Heart left ventricle (tissue), 16 donors: ENCODE data around the gene ZBTB22. TPM values are rescaled to one million over a fixed set of nuclear protein-coding genes. Genes with fewer than 3 reads are reported as not detected.
A peak's percentile ranks its signal among the peaks of the same experiment; 100 is the strongest.
"Not testable (repeated sequence)": the region's sequence is repeated elsewhere in the genome, so short reads cannot be mapped to it uniquely, and the experiment has no call there.

Experiments
- ATAC-seq, 4 donors: fragments of 200-7000 bp; cut with Tn5 transposase; one replicate each; pipeline ENCODE4 v1.9.1; 2020 to 2022; ENCODE audit warnings: moderate library complexity in 4 of 4, mild to moderate bottlenecking in 3 of 4, moderate number of reproducible peaks in 1 of 4
- DNase-seq, 5 donors: peaks; one replicate each; pipeline ENCODE4 v3.0.0-alpha.2; 2020
- H3K27ac ChIP-seq, 12 donors: fragments of 200-600 bp; sonication (generic) in 4 of 12; one replicate each; pipeline versions ENCODE4 v1.5.0 to v1.8.0; 2016 to 2022; ENCODE audit warnings: mild to moderate bottlenecking in 2 of 12
- H3K27me3 ChIP-seq, 9 donors: fragments of 200-600 bp; sonication (generic) in 2 of 9; one replicate each; pipeline versions ENCODE4 v1.5.1 to v1.8.0; 2016 to 2022; ENCODE audit warnings: mild to moderate bottlenecking in 3 of 9
- H3K36me3 ChIP-seq, 9 donors: fragments of 200-600 bp; sonication (generic) in 2 of 9; one replicate each; pipeline versions ENCODE4 v1.5.0 to v1.8.0; 2018 to 2022; ENCODE audit warnings: mild to moderate bottlenecking in 2 of 9
- H3K4me1 ChIP-seq, 12 donors: fragments of 200-600 bp; sonication (generic) in 4 of 12; one replicate each; pipeline versions ENCODE4 v1.5.0 to v1.8.0; 2016 to 2022; ENCODE audit warnings: mild to moderate bottlenecking in 3 of 12
- H3K4me3 ChIP-seq, 12 donors: fragments of 200-600 bp; sonication (generic) in 4 of 12; one replicate each; pipeline versions ENCODE4 v1.5.0 to v1.8.0; 2017 to 2022; ENCODE audit warnings: mild to moderate bottlenecking in 9 of 12, moderate library complexity in 4 of 12
- H3K9me3 ChIP-seq, 12 donors: fragments of 200-600 bp; sonication (generic) in 4 of 12; one replicate each; pipeline versions ENCODE4 v1.5.0 to v1.8.0; 2016 to 2022; ENCODE audit warnings: mild to moderate bottlenecking in 1 of 12
- CTCF ChIP-seq, 12 donors: fragments of 200-600 bp; sonication (generic) in 4 of 12; IDR thresholded peaks; one replicate each; pipeline versions ENCODE4 v1.5.0 to v1.8.0; 2018 to 2022; ENCODE audit warnings: antibody characterized with exemption in 12 of 12, mild to moderate bottlenecking in 5 of 12
- POLR2A ChIP-seq, 2 donors: fragments of 450-650 bp; IDR thresholded peaks; one replicate each; pipeline ENCODE4 v1.6.1; 2017; ENCODE audit warnings: antibody characterized with exemption in 2 of 2, mild to moderate bottlenecking in 2 of 2, moderate library complexity in 2 of 2
- WGBS, 4 donors: extraction: QIAGEN DNeasy Blood & Tissue Kit in 2 of 4; methylation state at CpG; one replicate each; pipeline versions ENCODE4 v1.1.5 to v1.1.7; 2013 to 2018; 5-methylcytosine and 5-hydroxymethylcytosine counted together
- intact Hi-C, 10 donors: fragments of 100-400 bp; cut with DNase I; formaldehyde crosslinking; loops; one replicate each; pipeline versions ENCODE4 v1.11.1 to v1.14.2; 2022
- polyA plus RNA-seq, 2 donors: library from polyadenylated mRNA; stranded (reverse); fragments of 200-250 nt; gene quantifications; one replicate each; pipeline ENCODE4 v1.2.3, GENCODE V29; 2013
- total RNA-seq, 9 donors: library from RNA; depleted of rRNA in 2 of 9; stranded (reverse); fragments of >200 nt in 2 of 9; fragmentation: NEBNext Ultra II Directional in 3 of 9; extraction: Animal tissue kit (Norgen Biotek cat#: 25700) in 3 of 9; gene quantifications; one replicate each; pipeline versions ENCODE4 v1.1.0 to v1.2.4, GENCODE V29; 2016 to 2023
- donor health status: ischemic (EF 13 %, LVEDD 7.1; RV severe dilation, severe dysfunction).
- donor health status: healthy with polysubstance abuse.
- donor health status: DM: no; HTN: yes; CAD: no.
- donor health status: DM: no; HTN: no; CAD: no.
- donor health status: ischemic (EF 25% LVEDD 6.9; RV normal size, moderate dysfunction).
- donor health status: ischemic (EF 25% LVEDD 5.7; RV mildly dilated, moderate dysfunction).
- donor health status: healthy.
- donor health status: DM: yes; HTN: yes; CAD: no.
- donor health status: ischemic (EF 35%, LVEDD 5.7; RV mildly dilated, moderate dysfunction).
- donor health status: nonischemic (EF 11% LVEDD 7.7; RV severe dilation, severe dysfunction).
- donor health status: DM: yes; HTN: yes; CAD: no.
- donor health status: PGD.
- donor health status: ischemic (EF 29% LVEDD 5.4; RV normal size, mild dysfunction).
- donor health status: nonischemic (EF 23%, LVEDD 6.1; RV moderate dilation, normal function).

The ZBTB22 gene
- total and polyA plus RNA-seq, 11 donors = 7.5 to 22.1 (median 14.0) TPM

GRCh38 chr6:33288921-33289783 is 28.4 kb downstream of the ZBTB22 start, which contains the start of the genes PFDN6 and WDR46:
PFDN6 (plus strand) TSS chr6:33289601; CDS start chr6:33289857, 256 bp downstream.
WDR46 (minus strand) TSS chr6:33289239; CDS start chr6:33289170, 69 bp downstream.
- 0 to 1% (median 0%) methylated on average over 42 to 43 of the region's 43 CpGs for WGBS, 4 donors
- intact Hi-C loops = loop anchor here in 3 of 10 donors (1.0 to 2.0 kb wide), 2 partner anchors 10 to 16 kb away; partner anchors contain the start of gene RPS18 (in 1 of the 3)
- Histone ChIP-seq H3K4me1 (peaks cover 0 to 25% (median 18%) of the 10 kb centered on the region in 12 donors), H3K9me3 (no peaks in the 10 kb centered on the region), H3K27ac (peak within 1 kb of the TSS; percentile 49 to 89 (median 81)), H3K27me3 (no peaks in the 10 kb centered on the region), H3K4me3 (peak within 1 kb of the TSS; percentile 60 to 90 (median 73)), H3K36me3 (peaks cover 0 to 77% (median 64%) of the 10 kb centered on the region in 9 donors)
- ATAC-seq (peak; percentile 92 to 98 (median 95)), DNase-seq (peak; percentile 74 to 87 (median 86))
- TF ChIP-seq POLR2A (IDR thresholded peaks at IDR 0.05) = peak in 1 of 2 donors; percentile 32
- no peak for TF ChIP-seq CTCF (IDR thresholded peaks at IDR 0.05)

GRCh38 chr6:33288141-33288920 is 29.2 kb downstream of the ZBTB22 start:
- ATAC-seq (no peak), DNase-seq (no peak)
- H3K4me1 ChIP-seq = peaks cover 0 to 25% (median 18%) of the 10 kb centered on the region in 12 donors
- H3K4me3 ChIP-seq = peak overlapping the region; percentile 60 to 90 (median 73)
- H3K9me3 ChIP-seq = no peaks in the 10 kb centered on the region
- H3K27ac ChIP-seq = peak overlapping the region in 11 of 12 donors; percentile 48 to 89 (median 81)
- intact Hi-C loops = loop anchor here in 1 of 10 donors (2.0 kb wide), 1 partner anchor 16 kb away; the partner anchor contains the start of gene RPS18
- no peaks in the 10 kb centered on the region for H3K27me3 ChIP-seq
- TF ChIP-seq CTCF (IDR thresholded peaks at IDR 0.05) (no peak), POLR2A (IDR thresholded peaks at IDR 0.05) (no peak)
- H3K36me3 ChIP-seq = peaks cover 0 to 77% (median 64%) of the 10 kb centered on the region in 9 donors
- WGBS, 4 donors = 13 to 19% (median 13%) methylated on average over 17 to 21 of the region's 21 CpGs

- Histone ChIP-seq H3K27me3 (no peaks in the 10 kb centered on the region), H3K9me3 (no peaks in the 10 kb centered on the region), H3K36me3 (peaks cover 0 to 77% (median 64%) of the 10 kb centered on the region in 9 donors), H3K27ac (no peak overlapping the region), H3K4me1 (peaks cover 0 to 25% (median 18%) of the 10 kb centered on the region in 12 donors), H3K4me3 (peak overlapping the region in 1 of 12 donors; percentile 77)
- TF ChIP-seq POLR2A (IDR thresholded peaks at IDR 0.05) (no peak), CTCF (IDR thresholded peaks at IDR 0.05) (no peak)
- ATAC-seq (no peak), DNase-seq (no peak)
- WGBS, 4 donors = 87 to 94% (median 90%) methylated on average over 21 to 22 of the region's 22 CpGs
- intact Hi-C loops = no loop called here
Observed at GRCh38 chr6:33286946-33287914, 30.3 kb downstream of the ZBTB22 start.

- Histone ChIP-seq H3K36me3 (peaks cover 0 to 78% (median 61%) of the 10 kb centered on the region in 9 donors), H3K4me1 (peaks cover 0 to 18% (median 14%) of the 10 kb centered on the region in 12 donors)
- intact Hi-C loops, H3K9me3 ChIP-seq, DNase-seq, H3K4me3 ChIP-seq, H3K27me3 ChIP-seq, H3K27ac ChIP-seq, ATAC-seq: not testable (repeated sequence)
- WGBS, 4 donors = 83 to 95% (median 88%) methylated on average over 4 of the region's 4 CpGs
Observed at GRCh38 chr6:33285214-33285613, 32.3 kb downstream of the ZBTB22 start.
